GM23338 (cell line): ENCODE results near the gene TAPBPL. TPM values are rescaled to one million over a fixed set of nuclear protein-coding genes. Genes with fewer than 3 reads are reported as not detected.

Experiments used
- ATAC-seq: fragments of 200-7000 bp; cut with Tn5 transposase; 3 replicates; pipeline ENCODE4 v1.9.1; 2020
- DNase-seq: peaks from one replicate; pipeline ENCODE4 v3.0.0-alpha.2; 2015; ENCODE audit warnings: low spot score
- H2AFZ ChIP-seq: fragments of 200-600 bp; sonication (generic); 2 replicates; pipeline ENCODE4 v1.8.0; 2016; ENCODE audit warnings: antibody characterized with exemption, mild to moderate bottlenecking, moderate library complexity
- H3F3A ChIP-seq: fragments of 200-600 bp; sonication (generic); replicated peaks from 2 replicates; pipeline ENCODE4 v1.8.0; 2017; ENCODE audit warnings: antibody characterized with exemption, mixed run types, low read depth
- H3K27ac ChIP-seq: fragments of 200-600 bp; sonication (generic); 2 replicates; pipeline ENCODE4 v1.6.1; 2016; ENCODE audit warnings: low read depth
- H3K27me3 ChIP-seq: fragments of 200-600 bp; sonication (generic); 2 replicates; pipeline ENCODE4 v1.8.0; 2016; ENCODE audit warnings: mild to moderate bottlenecking, mixed run types, moderate library complexity; ENCODE audit not compliant: insufficient read depth
- H3K36me3 ChIP-seq: fragments of 200-600 bp; sonication (generic); 2 replicates; pipeline ENCODE4 v1.8.0; 2016; ENCODE audit warnings: mild to moderate bottlenecking; ENCODE audit not compliant: insufficient read depth
- H3K4me1 ChIP-seq: fragments of 200-600 bp; sonication (generic); 2 replicates; pipeline ENCODE4 v1.8.0; 2016; ENCODE audit warnings: mild to moderate bottlenecking, moderate library complexity; ENCODE audit not compliant: insufficient read depth
- H3K4me2 ChIP-seq: fragments of 200-600 bp; sonication (generic); 2 replicates; pipeline ENCODE4 v1.7.1; 2017; ENCODE audit warnings: mixed run types
- H3K4me3 ChIP-seq: fragments of 200-600 bp; sonication (generic); 2 replicates; pipeline ENCODE4 v1.6.1; 2016; ENCODE audit warnings: mixed run types
- H3K79me2 ChIP-seq: fragments of 200-600 bp; sonication (generic); replicated peaks from 2 replicates; pipeline ENCODE4 v1.8.0; 2017; ENCODE audit warnings: mild to moderate bottlenecking; ENCODE audit not compliant: insufficient read depth
- H3K9me2 ChIP-seq: fragments of 200-600 bp; sonication (generic); 2 replicates; pipeline ENCODE4 v1.8.0; 2017; ENCODE audit not compliant: insufficient read depth
- H4K20me1 ChIP-seq: fragments of 200-600 bp; sonication (generic); replicated peaks from 2 replicates; pipeline ENCODE4 v1.8.0; 2017; ENCODE audit warnings: mild to moderate bottlenecking; ENCODE audit not compliant: insufficient read depth
- H3K27ac Mint-ChIP-seq: 2 replicates; pipeline ENCODE4 v1.8.0; 2020; ENCODE audit warnings: inconsistent platforms, mild to moderate bottlenecking, moderate library complexity, mixed read lengths
- H3K27me3 Mint-ChIP-seq: 3 replicates; pipeline ENCODE4 v1.8.0; 2022; ENCODE audit warnings: low read depth, mild to moderate bottlenecking, moderate library complexity, mixed read lengths, inconsistent platforms; ENCODE audit not compliant: insufficient read depth, poor library complexity
- H3K36me3 Mint-ChIP-seq: 3 replicates; pipeline ENCODE4 v1.8.0; 2021; ENCODE audit warnings: low read depth, mild to moderate bottlenecking, inconsistent platforms, moderate library complexity, mixed read lengths
- H3K4me1 Mint-ChIP-seq: 3 replicates; pipeline ENCODE4 v1.8.0; 2020; ENCODE audit warnings: mild to moderate bottlenecking, inconsistent platforms, mixed read lengths
- H3K4me3 Mint-ChIP-seq: 3 replicates; pipeline ENCODE4 v1.8.0; 2021; ENCODE audit warnings: moderate library complexity, mild to moderate bottlenecking, inconsistent platforms, mixed read lengths
- H3K9me3 Mint-ChIP-seq: 3 replicates; pipeline ENCODE4 v1.8.0; 2020; ENCODE audit warnings: moderate library complexity, mild to moderate bottlenecking, inconsistent platforms, mixed read lengths
- CREB1 ChIP-seq: fragments of 250-450 bp; sonication (Bioruptor Pico); IDR thresholded peaks from 2 replicates; pipeline ENCODE4 v1.5.0; 2020; ENCODE audit warnings: low read depth, mild to moderate bottlenecking, moderate library complexity
- EZH2 ChIP-seq: fragments of 200-600 bp; sonication (generic); IDR thresholded peaks from one replicate; pipeline ENCODE4 v1.8.0; 2017; ENCODE audit warnings: antibody characterized with exemption, mild to moderate bottlenecking, low read depth; ENCODE audit not compliant: unreplicated experiment
- EZH2phosphoT487 ChIP-seq: fragments of 200-600 bp; sonication (generic); IDR thresholded peaks from one replicate; pipeline ENCODE4 v1.8.1; 2018; ENCODE audit warnings: antibody characterized with exemption; ENCODE audit not compliant: unreplicated experiment
- JUNB ChIP-seq: IDR thresholded peaks from one replicate; pipeline ENCODE4 v1.6.1; 2016; ENCODE audit warnings: antibody characterized with exemption; ENCODE audit not compliant: unreplicated experiment
- POLR2AphosphoS5 ChIP-seq: IDR thresholded peaks from 2 replicates; pipeline ENCODE4 v1.6.1; 2016; ENCODE audit warnings: antibody characterized with exemption, low read depth
- REST ChIP-seq: IDR thresholded peaks from one replicate; pipeline ENCODE4 v1.6.1; 2018; ENCODE audit warnings: antibody characterized with exemption; ENCODE audit not compliant: unreplicated experiment
- STAT1 ChIP-seq: IDR thresholded peaks from one replicate; pipeline ENCODE4 v1.6.1; 2016; ENCODE audit warnings: antibody characterized with exemption; ENCODE audit not compliant: unreplicated experiment
- ZNF331 ChIP-seq: fragments of 250-450 bp; sonication (Bioruptor Pico); IDR thresholded peaks from 2 replicates; pipeline ENCODE4 v1.5.0; 2020; ENCODE audit warnings: low read depth, mild to moderate bottlenecking, moderate library complexity
- polyA plus RNA-seq: library from polyadenylated mRNA; unstranded; fragments of >200 nt; fragmentation: Nextera tagmentation; extraction: Ambion mirVana; gene quantifications from 2 replicates; pipeline ENCODE4 v1.2.1, GENCODE V29; 2016
- total RNA-seq: library from RNA; depleted of rRNA; stranded (reverse); fragments of >200 nt; shearing (Covaris generic); gene quantifications from 2 replicates; pipeline ENCODE4 v1.2.3, GENCODE V29; 2014
- TF ChIP-seq, protein P1 (sequence below): IDR thresholded peaks from 2 replicates; pipeline ENCODE4 v1.6.1; 2016; ENCODE audit warnings: antibody characterized with exemption
- TF ChIP-seq, protein P2 (sequence below), 2 experiments: fragments of 200-600 bp in 1 of 2; sonication (generic) in 1 of 2; conservative IDR thresholded peaks; 2 replicates each; pipeline versions ENCODE4 v1.5.1 to v1.6.1; 2016 to 2017; ENCODE audit warnings: antibody characterized with exemption in 2 of 2, low read depth in 2 of 2, mild to moderate bottlenecking in 2 of 2, moderate library complexity in 1 of 2
- TF ChIP-seq, protein P3 (sequence below): fragments of 250-450 bp; sonication (Bioruptor Pico); IDR thresholded peaks from 2 replicates; pipeline ENCODE4 v1.5.0; 2020; ENCODE audit warnings: mild to moderate bottlenecking, moderate library complexity

TAPBPL gene
- total and polyA plus RNA-seq, 2 experiments from 2014 or later: 0.59 to 0.65 TPM

DNA sequence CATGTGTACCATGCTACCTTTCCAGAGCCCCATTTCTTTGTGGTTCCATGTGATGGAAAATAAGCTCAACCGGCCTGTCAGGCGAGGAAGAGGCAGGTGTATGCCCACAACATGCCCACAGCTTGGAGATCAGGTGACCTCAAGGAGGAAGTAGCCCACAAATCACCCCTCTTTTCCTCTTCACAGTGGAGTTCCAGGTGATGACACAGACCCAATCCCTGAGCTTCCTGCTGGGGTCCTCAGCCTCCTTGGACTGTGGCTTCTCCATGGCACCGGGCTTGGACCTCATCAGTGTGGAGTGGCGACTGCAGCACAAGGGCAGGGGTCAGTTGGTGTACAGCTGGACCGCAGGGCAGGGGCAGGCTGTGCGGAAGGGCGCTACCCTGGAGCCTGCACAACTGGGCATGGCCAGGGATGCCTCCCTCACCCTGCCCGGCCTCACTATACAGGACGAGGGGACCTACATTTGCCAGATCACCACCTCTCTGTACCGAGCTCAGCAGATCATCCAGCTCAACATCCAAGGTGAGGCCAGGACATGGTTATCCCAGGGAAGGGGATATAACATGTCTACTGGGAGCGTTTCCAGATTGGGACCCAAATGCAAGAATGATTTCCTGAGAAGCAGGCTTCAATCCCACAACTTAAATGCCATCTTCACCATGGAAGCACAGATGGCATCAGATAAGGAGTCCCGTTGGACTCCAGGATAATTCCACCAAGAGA is 5.5 kb downstream of the TAPBPL start (continued):
- TF ChIP-seq REST: no peak
- TF ChIP-seq, protein P1, sequence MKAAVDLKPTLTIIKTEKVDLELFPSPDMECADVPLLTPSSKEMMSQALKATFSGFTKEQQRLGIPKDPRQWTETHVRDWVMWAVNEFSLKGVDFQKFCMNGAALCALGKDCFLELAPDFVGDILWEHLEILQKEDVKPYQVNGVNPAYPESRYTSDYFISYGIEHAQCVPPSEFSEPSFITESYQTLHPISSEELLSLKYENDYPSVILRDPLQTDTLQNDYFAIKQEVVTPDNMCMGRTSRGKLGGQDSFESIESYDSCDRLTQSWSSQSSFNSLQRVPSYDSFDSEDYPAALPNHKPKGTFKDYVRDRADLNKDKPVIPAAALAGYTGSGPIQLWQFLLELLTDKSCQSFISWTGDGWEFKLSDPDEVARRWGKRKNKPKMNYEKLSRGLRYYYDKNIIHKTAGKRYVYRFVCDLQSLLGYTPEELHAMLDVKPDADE: no peak

DNA sequence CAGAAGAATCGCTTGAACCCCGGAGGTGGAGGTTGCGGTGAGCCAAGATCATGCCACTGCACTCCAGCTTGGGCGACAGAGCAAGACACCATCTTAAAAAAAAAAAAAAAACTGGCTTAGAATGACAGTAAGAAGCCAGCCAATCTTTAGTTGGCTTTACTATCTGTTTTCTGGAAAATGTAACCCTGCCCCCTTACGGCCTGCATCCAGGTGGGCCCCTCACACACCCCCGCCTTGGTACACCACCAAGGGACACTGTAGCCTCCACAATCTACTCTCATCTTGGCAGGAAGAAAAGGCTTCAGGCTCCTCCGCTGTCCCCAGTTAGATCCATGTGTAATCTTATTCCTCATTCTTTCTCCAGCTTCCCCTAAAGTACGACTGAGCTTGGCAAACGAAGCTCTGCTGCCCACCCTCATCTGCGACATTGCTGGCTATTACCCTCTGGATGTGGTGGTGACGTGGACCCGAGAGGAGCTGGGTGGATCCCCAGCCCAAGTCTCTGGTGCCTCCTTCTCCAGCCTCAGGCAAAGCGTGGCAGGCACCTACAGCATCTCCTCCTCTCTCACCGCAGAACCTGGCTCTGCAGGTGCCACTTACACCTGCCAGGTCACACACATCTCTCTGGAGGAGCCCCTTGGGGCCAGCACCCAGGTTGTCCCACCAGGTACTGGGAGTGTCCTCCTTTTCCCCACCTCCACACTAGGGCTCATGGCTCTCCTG is 6.6 kb downstream of the TAPBPL start:
- no peaks in the 10 kb centered on the region for H3K27me3 ChIP-seq
- Mint-ChIP-seq H3K4me3 (no peak overlapping the region), H3K27ac (no peak overlapping the region), H3K4me1 (peaks cover 2% of the 10 kb centered on the region), H3K36me3 (peaks cover 32% of the 10 kb centered on the region), H3K9me3 (no peaks in the 10 kb centered on the region), H3K27me3 (peaks cover 8% of the 10 kb centered on the region)
- no peak overlapping the region for H3K4me3 ChIP-seq
- H3K79me2 ChIP-seq: no peaks in the 10 kb centered on the region
- no peak overlapping the region for H2AFZ ChIP-seq
- no peaks in the 10 kb centered on the region; the same call in 1 of the 2 replicates for H3K36me3 ChIP-seq
- ATAC-seq: no peak
- no peaks in the 10 kb centered on the region for H4K20me1 ChIP-seq
- H3K4me2 ChIP-seq: no peak overlapping the region
- H3K9me2 ChIP-seq: no peaks in the 10 kb centered on the region
- no peaks in the 10 kb centered on the region for H3F3A ChIP-seq
- DNase-seq: no peak
- H3K4me1 ChIP-seq: no peaks in the 10 kb centered on the region; the same call in 1 of the 2 replicates
- no peak overlapping the region for H3K27ac ChIP-seq
- TF ChIP-seq EZH2phosphoT487 (no peak), EZH2 (no peak), STAT1 (no peak), CREB1 (CRISPR knock-in tag) (no peak), POLR2AphosphoS5 (no peak), ZNF331 (no peak), JUNB (no peak)
- TF ChIP-seq, protein P2, sequence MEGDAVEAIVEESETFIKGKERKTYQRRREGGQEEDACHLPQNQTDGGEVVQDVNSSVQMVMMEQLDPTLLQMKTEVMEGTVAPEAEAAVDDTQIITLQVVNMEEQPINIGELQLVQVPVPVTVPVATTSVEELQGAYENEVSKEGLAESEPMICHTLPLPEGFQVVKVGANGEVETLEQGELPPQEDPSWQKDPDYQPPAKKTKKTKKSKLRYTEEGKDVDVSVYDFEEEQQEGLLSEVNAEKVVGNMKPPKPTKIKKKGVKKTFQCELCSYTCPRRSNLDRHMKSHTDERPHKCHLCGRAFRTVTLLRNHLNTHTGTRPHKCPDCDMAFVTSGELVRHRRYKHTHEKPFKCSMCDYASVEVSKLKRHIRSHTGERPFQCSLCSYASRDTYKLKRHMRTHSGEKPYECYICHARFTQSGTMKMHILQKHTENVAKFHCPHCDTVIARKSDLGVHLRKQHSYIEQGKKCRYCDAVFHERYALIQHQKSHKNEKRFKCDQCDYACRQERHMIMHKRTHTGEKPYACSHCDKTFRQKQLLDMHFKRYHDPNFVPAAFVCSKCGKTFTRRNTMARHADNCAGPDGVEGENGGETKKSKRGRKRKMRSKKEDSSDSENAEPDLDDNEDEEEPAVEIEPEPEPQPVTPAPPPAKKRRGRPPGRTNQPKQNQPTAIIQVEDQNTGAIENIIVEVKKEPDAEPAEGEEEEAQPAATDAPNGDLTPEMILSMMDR (conservative IDR thresholded peaks at IDR 0.05; ENCODE audit: low read depth in 2 of 2): no peak
- TF ChIP-seq, protein P3, sequence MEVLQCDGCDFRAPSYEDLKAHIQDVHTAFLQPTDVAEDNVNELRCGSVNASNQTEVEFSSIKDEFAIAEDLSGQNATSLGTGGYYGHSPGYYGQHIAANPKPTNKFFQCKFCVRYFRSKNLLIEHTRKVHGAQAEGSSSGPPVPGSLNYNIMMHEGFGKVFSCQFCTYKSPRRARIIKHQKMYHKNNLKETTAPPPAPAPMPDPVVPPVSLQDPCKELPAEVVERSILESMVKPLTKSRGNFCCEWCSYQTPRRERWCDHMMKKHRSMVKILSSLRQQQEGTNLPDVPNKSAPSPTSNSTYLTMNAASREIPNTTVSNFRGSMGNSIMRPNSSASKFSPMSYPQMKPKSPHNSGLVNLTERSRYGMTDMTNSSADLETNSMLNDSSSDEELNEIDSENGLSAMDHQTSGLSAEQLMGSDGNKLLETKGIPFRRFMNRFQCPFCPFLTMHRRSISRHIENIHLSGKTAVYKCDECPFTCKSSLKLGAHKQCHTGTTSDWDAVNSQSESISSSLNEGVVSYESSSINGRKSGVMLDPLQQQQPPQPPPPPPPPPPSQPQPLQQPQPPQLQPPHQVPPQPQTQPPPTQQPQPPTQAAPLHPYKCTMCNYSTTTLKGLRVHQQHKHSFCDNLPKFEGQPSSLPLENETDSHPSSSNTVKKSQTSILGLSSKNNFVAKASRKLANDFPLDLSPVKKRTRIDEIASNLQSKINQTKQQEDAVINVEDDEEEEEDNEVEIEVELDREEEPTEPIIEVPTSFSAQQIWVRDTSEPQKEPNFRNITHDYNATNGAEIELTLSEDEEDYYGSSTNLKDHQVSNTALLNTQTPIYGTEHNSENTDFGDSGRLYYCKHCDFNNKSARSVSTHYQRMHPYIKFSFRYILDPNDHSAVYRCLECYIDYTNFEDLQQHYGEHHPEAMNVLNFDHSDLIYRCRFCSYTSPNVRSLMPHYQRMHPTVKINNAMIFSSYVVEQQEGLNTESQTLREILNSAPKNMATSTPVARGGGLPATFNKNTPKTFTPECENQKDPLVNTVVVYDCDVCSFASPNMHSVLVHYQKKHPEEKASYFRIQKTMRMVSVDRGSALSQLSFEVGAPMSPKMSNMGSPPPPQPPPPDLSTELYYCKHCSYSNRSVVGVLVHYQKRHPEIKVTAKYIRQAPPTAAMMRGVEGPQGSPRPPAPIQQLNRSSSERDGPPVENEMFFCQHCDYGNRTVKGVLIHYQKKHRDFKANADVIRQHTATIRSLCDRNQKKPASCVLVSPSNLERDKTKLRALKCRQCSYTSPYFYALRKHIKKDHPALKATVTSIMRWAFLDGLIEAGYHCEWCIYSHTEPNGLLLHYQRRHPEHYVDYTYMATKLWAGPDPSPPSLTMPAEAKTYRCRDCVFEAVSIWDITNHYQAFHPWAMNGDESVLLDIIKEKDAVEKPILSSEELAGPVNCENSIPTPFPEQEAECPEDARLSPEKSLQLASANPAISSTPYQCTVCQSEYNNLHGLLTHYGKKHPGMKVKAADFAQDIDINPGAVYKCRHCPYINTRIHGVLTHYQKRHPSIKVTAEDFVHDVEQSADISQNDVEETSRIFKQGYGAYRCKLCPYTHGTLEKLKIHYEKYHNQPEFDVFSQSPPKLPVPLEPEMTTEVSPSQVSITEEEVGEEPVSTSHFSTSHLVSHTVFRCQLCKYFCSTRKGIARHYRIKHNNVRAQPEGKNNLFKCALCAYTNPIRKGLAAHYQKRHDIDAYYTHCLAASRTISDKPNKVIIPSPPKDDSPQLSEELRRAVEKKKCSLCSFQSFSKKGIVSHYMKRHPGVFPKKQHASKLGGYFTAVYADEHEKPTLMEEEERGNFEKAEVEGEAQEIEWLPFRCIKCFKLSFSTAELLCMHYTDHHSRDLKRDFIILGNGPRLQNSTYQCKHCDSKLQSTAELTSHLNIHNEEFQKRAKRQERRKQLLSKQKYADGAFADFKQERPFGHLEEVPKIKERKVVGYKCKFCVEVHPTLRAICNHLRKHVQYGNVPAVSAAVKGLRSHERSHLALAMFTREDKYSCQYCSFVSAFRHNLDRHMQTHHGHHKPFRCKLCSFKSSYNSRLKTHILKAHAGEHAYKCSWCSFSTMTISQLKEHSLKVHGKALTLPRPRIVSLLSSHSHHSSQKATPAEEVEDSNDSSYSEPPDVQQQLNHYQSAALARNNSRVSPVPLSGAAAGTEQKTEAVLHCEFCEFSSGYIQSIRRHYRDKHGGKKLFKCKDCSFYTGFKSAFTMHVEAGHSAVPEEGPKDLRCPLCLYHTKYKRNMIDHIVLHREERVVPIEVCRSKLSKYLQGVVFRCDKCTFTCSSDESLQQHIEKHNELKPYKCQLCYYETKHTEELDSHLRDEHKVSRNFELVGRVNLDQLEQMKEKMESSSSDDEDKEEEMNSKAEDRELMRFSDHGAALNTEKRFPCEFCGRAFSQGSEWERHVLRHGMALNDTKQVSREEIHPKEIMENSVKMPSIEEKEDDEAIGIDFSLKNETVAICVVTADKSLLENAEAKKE (CRISPR knock-in tag): no peak
